NCI-H345 treated with DMSO at 0.1 percent for 48 hours (cell line): Measurements from ENCODE around the gene RGS8.

Source experiments
- DNase-seq: peaks from one replicate; lab custom pipeline; 2025; ENCODE audit not compliant: unreplicated experiment; lab: John Stamatoyannopoulos, UW

Gene RGS8

GRCh38 chr1:182642461-182642860 is 41.9 kb downstream of the RGS8 start:
- DNase-seq: no peak

GRCh38 chr1:182641561-182641960 is 42.8 kb downstream of the RGS8 start:
- no peak for DNase-seq

GRCh38 chr1:182639330-182639729 is 45.1 kb downstream of the RGS8 start:
- no peak for DNase-seq

DNA sequence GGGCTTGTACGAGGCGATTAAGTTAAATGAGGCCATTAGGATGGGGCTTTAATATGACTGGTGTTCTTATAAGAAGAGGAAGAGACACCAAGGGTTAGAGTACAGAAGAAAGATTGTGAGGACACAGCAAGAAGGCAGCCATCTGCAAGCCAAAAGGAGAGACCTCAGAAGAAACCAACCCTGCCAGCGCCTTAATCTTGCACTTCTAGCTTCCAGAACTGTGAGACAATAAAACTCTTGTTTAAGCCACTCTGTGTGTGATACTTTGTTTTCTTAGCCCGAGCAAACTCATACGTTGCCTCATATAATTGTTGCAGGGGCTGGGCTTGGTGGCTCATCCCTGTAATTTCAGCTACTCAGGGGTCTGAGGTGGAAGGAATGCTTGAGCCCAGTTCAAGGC is 46.6 kb downstream of the RGS8 start:
- no peak for DNase-seq

GRCh38 chr1:182635871-182636270 is 48.5 kb downstream of the RGS8 start:
- no peak for DNase-seq
